Central memory CD4-positive, alpha-beta T cell (primary cell): ENCODE results near the gene ZBTB37.
"Not testable (repeated sequence)": the region's sequence is repeated elsewhere in the genome, so short reads cannot be mapped to it uniquely, and the experiment has no call there.

Experiments used
- DNase-seq: peaks from one replicate; pipeline ENCODE4 v3.0.0; 2022

The ZBTB37 gene

GRCh38 chr1:173866413-173867115 lies 1.6 kb upstream of the ZBTB37 start:
- DNase-seq = no peak

GRCh38 chr1:173867141-173867752 lies 933 bp upstream of the ZBTB37 start:
- no peak for DNase-seq

- peak; percentile 99 for DNase-seq
These were observed 371 bp upstream of the ZBTB37 start, which contains the start of gene GAS5 for GRCh38 chr1:173867753-173868265. Gene GAS5 (minus strand): TSS chr1:173867989.

- no peak for DNase-seq
These were observed 810 bp downstream of the ZBTB37 start for GRCh38 chr1:173869021-173869359.

GRCh38 chr1:173870252-173871075 lies 2.3 kb downstream of the ZBTB37 start:
- peak; percentile 37 for DNase-seq

- no peak for DNase-seq
These were observed 2.9 kb downstream of the ZBTB37 start for GRCh38 chr1:173871091-173871490.

GRCh38 chr1:173871500-173871899 lies 3.3 kb downstream of the ZBTB37 start:
- no peak for DNase-seq

GRCh38 chr1:173876732-173877131 lies 8.6 kb downstream of the ZBTB37 start:
- DNase-seq = no peak

GRCh38 chr1:173878251-173878650 lies 10.1 kb downstream of the ZBTB37 start:
- DNase-seq = no peak

- DNase-seq = not testable (repeated sequence)
These were observed 12.9 kb downstream of the ZBTB37 start for GRCh38 chr1:173881117-173881516.

- DNase-seq = no peak
These were observed 16.5 kb downstream of the ZBTB37 start for GRCh38 chr1:173884701-173885100.

GRCh38 chr1:173886746-173887611 lies 18.8 kb downstream of the ZBTB37 start:
- no peak for DNase-seq

GRCh38 chr1:173887627-173888026 lies 19.4 kb downstream of the ZBTB37 start:
- no peak for DNase-seq

GRCh38 chr1:173888749-173889148 lies 20.6 kb downstream of the ZBTB37 start:
- DNase-seq = no peak

- DNase-seq = no peak
These were observed 21.7 kb downstream of the ZBTB37 start for GRCh38 chr1:173889885-173890284.

- DNase-seq = no peak
These were observed 25.4 kb downstream of the ZBTB37 start for GRCh38 chr1:173893611-173894010.

GRCh38 chr1:173894189-173894588 lies 26.0 kb downstream of the ZBTB37 start:
- no peak for DNase-seq

GRCh38 chr1:173900427-173900826 lies 32.2 kb downstream of the ZBTB37 start:
- no peak for DNase-seq

- no peak for DNase-seq
These were observed 32.8 kb downstream of the ZBTB37 start for GRCh38 chr1:173900992-173901391.

- DNase-seq = no peak
These were observed 35.8 kb downstream of the ZBTB37 start for GRCh38 chr1:173903827-173904531.

GRCh38 chr1:173913111-173913510 lies 44.9 kb downstream of the ZBTB37 start:
- no peak for DNase-seq

- DNase-seq = no peak
These were observed 46.2 kb downstream of the ZBTB37 start for GRCh38 chr1:173914366-173914871.
